Left lung (tissue), 10 donors: Measurements from ENCODE around the gene IFRD2. TPM values are rescaled to one million over a fixed set of nuclear protein-coding genes. Genes with fewer than 3 reads are reported as not detected.

Source experiments
- ATAC-seq: fragments of 200-7000 bp; cut with Tn5 transposase; one replicate; pipeline ENCODE4 v1.9.1; 2020; ENCODE audit warnings: moderate library complexity
- DNase-seq, 4 donors: peaks; one replicate each; pipeline ENCODE4 v3.0.0-alpha.2; 2013 to 2020
- H3K27ac ChIP-seq, 2 donors: fragments of 200-600 bp; sonication (generic) in 1 of 2; one replicate each; pipeline versions ENCODE4 v1.5.0 to v1.8.0; 2020 to 2021
- H3K27me3 ChIP-seq, 2 donors: fragments of 200-600 bp; sonication (generic) in 1 of 2; one replicate each; pipeline versions ENCODE4 v1.5.0 to v1.8.0; 2020 to 2021
- H3K36me3 ChIP-seq, 2 donors: fragments of 200-600 bp; sonication (generic) in 1 of 2; one replicate each; pipeline versions ENCODE4 v1.5.0 to v1.8.0; 2020 to 2021
- H3K4me1 ChIP-seq, 2 donors: fragments of 200-600 bp; one replicate each; pipeline ENCODE4 v1.8.0; 2021
- H3K4me3 ChIP-seq, 2 donors: fragments of 200-600 bp; sonication (generic) in 1 of 2; one replicate each; pipeline versions ENCODE4 v1.5.0 to v1.8.0; 2020 to 2021; ENCODE audit warnings: mild to moderate bottlenecking in 1 of 2
- H3K9me3 ChIP-seq, 2 donors: fragments of 200-600 bp; sonication (generic) in 1 of 2; one replicate each; pipeline versions ENCODE4 v1.5.0 to v1.8.0; 2020 to 2021
- CTCF ChIP-seq, 2 donors: fragments of 200-600 bp; sonication (generic) in 1 of 2; IDR thresholded peaks; one replicate each; pipeline versions ENCODE4 v1.5.0 to v1.8.0; 2021; ENCODE audit warnings: antibody characterized with exemption in 2 of 2
- intact Hi-C, 2 donors: fragments of 100-400 bp; cut with DNase I; formaldehyde crosslinking; loops; one replicate each; pipeline versions ENCODE4 v1.11.2 to v1.14.2; 2022
- polyA plus RNA-seq, 6 donors: library from polyadenylated mRNA; unstranded; fragments of 120-200 nt; gene quantifications; one replicate each; pipeline ENCODE4 v1.2.1, GENCODE V29; 2013; ENCODE audit not compliant: insufficient read length in 6 of 6
- total RNA-seq, 2 donors: library from RNA; stranded (reverse); fragmentation: NEBNext Ultra II Directional; extraction: Animal tissue kit (Norgen Biotek cat#: 25700); gene quantifications; one replicate each; pipeline ENCODE4 v1.2.1, GENCODE V29; 2021
- donor health status: DM: no; HTN: yes; CAD: no.
- donor health status: DM: no; HTN: no; CAD: no.

Gene IFRD2
- total and polyA plus RNA-seq, 8 donors = 29.6 to 104 (median 38.5) TPM

GRCh38 chr3:50275996-50276761, 16.1 kb downstream of the IFRD2 start:
- no peak for TF ChIP-seq CTCF (IDR thresholded peaks at IDR 0.05)
- Histone ChIP-seq H3K9me3 (no peaks in the 10 kb centered on the region), H3K27ac (no peak overlapping the region), H3K27me3 (peaks cover 0 to 50% of the 10 kb centered on the region in 2 donors), H3K36me3 (peaks cover 0 to 10% of the 10 kb centered on the region in 2 donors), H3K4me1 (peaks cover 11 to 26% of the 10 kb centered on the region in 2 donors), H3K4me3 (no peak overlapping the region)
- ATAC-seq = no peak
- intact Hi-C loops = no loop called here
- peak in 1 of 4 donors; percentile 75 for DNase-seq

- H3K36me3 ChIP-seq = peaks cover 0 to 10% of the 10 kb centered on the region in 2 donors
- no peak for TF ChIP-seq CTCF (IDR thresholded peaks at IDR 0.05)
- peaks cover 0 to 50% of the 10 kb centered on the region in 2 donors for H3K27me3 ChIP-seq
- no peak overlapping the region for H3K27ac ChIP-seq
- intact Hi-C loops = no loop called here
- ATAC-seq = no peak
- DNase-seq = peak in 1 of 4 donors; percentile 78
- H3K4me3 ChIP-seq = no peak overlapping the region
- H3K4me1 ChIP-seq = peaks cover 11 to 26% of the 10 kb centered on the region in 2 donors
- no peaks in the 10 kb centered on the region for H3K9me3 ChIP-seq
Measured at GRCh38 chr3:50275141-50275995, 16.9 kb downstream of the IFRD2 start.

- DNase-seq (peak in 1 of 4 donors; percentile 87), ATAC-seq (peak; percentile 35)
- Histone ChIP-seq H3K4me1 (peaks cover 11 to 26% of the 10 kb centered on the region in 2 donors), H3K4me3 (no peak overlapping the region), H3K9me3 (no peaks in the 10 kb centered on the region), H3K27ac (no peak overlapping the region), H3K36me3 (peaks cover 0 to 10% of the 10 kb centered on the region in 2 donors), H3K27me3 (peaks cover 0 to 50% of the 10 kb centered on the region in 2 donors)
- TF ChIP-seq CTCF (IDR thresholded peaks at IDR 0.05) = peak; percentile 50 to 81
- intact Hi-C loops = loop anchor here in 1 of 2 donors (5.0 kb wide), 2 partner anchors 47 to 82 kb away; partner anchors contain the start of gene GNAT1
Measured at GRCh38 chr3:50274371-50275104, 17.7 kb downstream of the IFRD2 start.

- no peak for DNase-seq
- Histone ChIP-seq H3K4me3 (peak overlapping the region in 1 of 2 donors; percentile 31), H3K9me3 (no peaks in the 10 kb centered on the region), H3K27ac (no peak overlapping the region), H3K27me3 (peaks cover 0 to 50% of the 10 kb centered on the region in 2 donors), H3K36me3 (peaks cover 0 to 10% of the 10 kb centered on the region in 2 donors), H3K4me1 (peaks cover 15 to 34% of the 10 kb centered on the region in 2 donors)
- intact Hi-C loops = loop anchor here in 1 of 2 donors (5.0 kb wide), 2 partner anchors 46 to 81 kb away; partner anchors contain the start of gene GNAT1
- no peak for ATAC-seq
- TF ChIP-seq CTCF (IDR thresholded peaks at IDR 0.05) = no peak
Measured at GRCh38 chr3:50273689-50274065, 18.6 kb downstream of the IFRD2 start.
